Measurements from ENCODE around the gene ANLN.

The ANLN gene

GRCh38 chr7:36357054-36357453, 32.6 kb upstream of the ANLN start:
- no CpG with 5 or more reads among the region's 3 CpGs for WGBS (ENCODE audit: extremely low coverage, insufficient coverage, insufficient read length)

GRCh38 chr7:36358589-36358988, 31.1 kb upstream of the ANLN start:
- WGBS (ENCODE audit: extremely low coverage, insufficient coverage, insufficient read length): no CpG with 5 or more reads among the region's 1 CpG
- Histone ChIP-seq H2BK12ac (ENCODE audit: low read length) (no peak overlapping the region), H3K36me3 (ENCODE audit: control insufficient read depth in 1 of 2, insufficient read depth in 2 of 2, low read length in 2 of 2) (peaks cover 0 to 2% of the 10 kb centered on the region in 2 experiments), H3K23ac (ENCODE audit: low read length) (no peak overlapping the region), H3K4me2 (ENCODE audit: low read length) (no peak overlapping the region), H3K79me2 (ENCODE audit: control insufficient read depth, insufficient read depth, low read length, poor library complexity) (no peaks in the 10 kb centered on the region), H4K8ac (ENCODE audit: low read depth, low read length) (no peak overlapping the region), H2AFZ (ENCODE audit: insufficient read depth, low read length, poor library complexity) (no peak overlapping the region), H2AK5ac (ENCODE audit: low read length) (no peak overlapping the region), H4K91ac (ENCODE audit: low read depth, low read length) (no peak overlapping the region), H3K4me1 (ENCODE audit: control insufficient read depth in 1 of 2, insufficient read depth in 2 of 2, low read length in 2 of 2) (no peaks in the 10 kb centered on the region), H3K4ac (ENCODE audit: low read depth, low read length) (no peak overlapping the region), H3K4me3 (ENCODE audit: low read depth, low read length) (no peak overlapping the region), H3K9me3 (ENCODE audit: insufficient read depth, low read depth, low read length) (no peaks in the 10 kb centered on the region), H3K18ac (ENCODE audit: low read length) (no peak overlapping the region), H3K27me3 (ENCODE audit: insufficient read depth, low read length) (no peaks in the 10 kb centered on the region), H3K14ac (ENCODE audit: low read length) (no peak overlapping the region), H2BK120ac (ENCODE audit: insufficient read depth, low read length, poor library complexity) (no peak overlapping the region), H3K9ac (ENCODE audit: low read length) (no peak overlapping the region), H2BK5ac (ENCODE audit: low read depth, low read length, poor library complexity) (no peak overlapping the region), H4K12ac (ENCODE audit: low read depth, low read length) (no peak overlapping the region), H3K79me1 (ENCODE audit: low read length) (no peaks in the 10 kb centered on the region), H3K27ac (ENCODE audit: low read depth, low read length) (no peak overlapping the region)
- peak in 1 of 2 donors; percentile 33 for DNase-seq

More at GRCh38 chr7:36357054-36357453, 32.6 kb upstream of the ANLN start:
- Histone ChIP-seq H2BK5ac (ENCODE audit: low read depth, low read length, poor library complexity) (no peak overlapping the region), H3K4me2 (ENCODE audit: low read length) (no peak overlapping the region), H3K27ac (ENCODE audit: low read depth, low read length) (no peak overlapping the region), H2BK12ac (ENCODE audit: low read length) (no peak overlapping the region), H3K4me1 (ENCODE audit: control insufficient read depth in 1 of 2, insufficient read depth in 2 of 2, low read length in 2 of 2) (no peaks in the 10 kb centered on the region), H3K27me3 (ENCODE audit: insufficient read depth, low read length) (no peaks in the 10 kb centered on the region), H3K79me1 (ENCODE audit: low read length) (no peaks in the 10 kb centered on the region), H3K4ac (ENCODE audit: low read depth, low read length) (no peak overlapping the region), H4K12ac (ENCODE audit: low read depth, low read length) (no peak overlapping the region), H4K91ac (ENCODE audit: low read depth, low read length) (no peak overlapping the region), H3K14ac (ENCODE audit: low read length) (no peak overlapping the region), H3K9ac (ENCODE audit: low read length) (no peak overlapping the region), H2AFZ (ENCODE audit: insufficient read depth, low read length, poor library complexity) (no peak overlapping the region), H3K36me3 (ENCODE audit: control insufficient read depth in 1 of 2, insufficient read depth in 2 of 2, low read length in 2 of 2) (peaks cover 0 to 2% of the 10 kb centered on the region in 2 experiments), H3K4me3 (ENCODE audit: low read depth, low read length) (no peak overlapping the region), H3K9me3 (ENCODE audit: insufficient read depth, low read depth, low read length) (no peaks in the 10 kb centered on the region), H3K79me2 (ENCODE audit: control insufficient read depth, insufficient read depth, low read length, poor library complexity) (no peaks in the 10 kb centered on the region), H2AK5ac (ENCODE audit: low read length) (no peak overlapping the region), H2BK120ac (ENCODE audit: insufficient read depth, low read length, poor library complexity) (no peak overlapping the region), H3K18ac (ENCODE audit: low read length) (no peak overlapping the region), H4K8ac (ENCODE audit: low read depth, low read length) (no peak overlapping the region), H3K23ac (ENCODE audit: low read length) (no peak overlapping the region)
- DNase-seq: no peak

GRCh38 chr7:36360244-36360643, 29.4 kb upstream of the ANLN start:
- WGBS (ENCODE audit: extremely low coverage, insufficient coverage, insufficient read length): no CpG with 5 or more reads among the region's 4 CpGs

GRCh38 chr7:36361227-36361626, 28.4 kb upstream of the ANLN start:
- Histone ChIP-seq H3K14ac (ENCODE audit: low read length) (no peak overlapping the region), H3K9ac (ENCODE audit: low read length) (no peak overlapping the region), H3K9me3 (ENCODE audit: insufficient read depth, low read depth, low read length) (no peaks in the 10 kb centered on the region), H2AK5ac (ENCODE audit: low read length) (no peak overlapping the region), H3K27ac (ENCODE audit: low read depth, low read length) (no peak overlapping the region), H2BK12ac (ENCODE audit: low read length) (no peak overlapping the region), H4K8ac (ENCODE audit: low read depth, low read length) (no peak overlapping the region), H2BK5ac (ENCODE audit: low read depth, low read length, poor library complexity) (no peak overlapping the region), H3K4me2 (ENCODE audit: low read length) (no peak overlapping the region), H3K79me1 (ENCODE audit: low read length) (no peaks in the 10 kb centered on the region), H3K36me3 (ENCODE audit: control insufficient read depth in 1 of 2, insufficient read depth in 2 of 2, low read length in 2 of 2) (peaks cover 0 to 2% of the 10 kb centered on the region in 2 experiments), H3K79me2 (ENCODE audit: control insufficient read depth, insufficient read depth, low read length, poor library complexity) (no peaks in the 10 kb centered on the region), H3K23ac (ENCODE audit: low read length) (no peak overlapping the region), H4K12ac (ENCODE audit: low read depth, low read length) (no peak overlapping the region), H4K91ac (ENCODE audit: low read depth, low read length) (no peak overlapping the region), H2AFZ (ENCODE audit: insufficient read depth, low read length, poor library complexity) (no peak overlapping the region), H3K27me3 (ENCODE audit: insufficient read depth, low read length) (no peaks in the 10 kb centered on the region), H3K4me3 (ENCODE audit: low read depth, low read length) (no peak overlapping the region), H3K4me1 (ENCODE audit: control insufficient read depth in 1 of 2, insufficient read depth in 2 of 2, low read length in 2 of 2) (no peaks in the 10 kb centered on the region), H2BK120ac (ENCODE audit: insufficient read depth, low read length, poor library complexity) (no peak overlapping the region), H3K4ac (ENCODE audit: low read depth, low read length) (no peak overlapping the region), H3K18ac (ENCODE audit: low read length) (no peak overlapping the region)
- DNase-seq: no peak
- no CpG with 5 or more reads among the region's 4 CpGs for WGBS (ENCODE audit: extremely low coverage, insufficient coverage, insufficient read length)

More at GRCh38 chr7:36360244-36360643, 29.4 kb upstream of the ANLN start:
- Histone ChIP-seq H3K23ac (ENCODE audit: low read length) (no peak overlapping the region), H4K91ac (ENCODE audit: low read depth, low read length) (no peak overlapping the region), H2AFZ (ENCODE audit: insufficient read depth, low read length, poor library complexity) (no peak overlapping the region), H3K79me1 (ENCODE audit: low read length) (no peaks in the 10 kb centered on the region), H3K9me3 (ENCODE audit: insufficient read depth, low read depth, low read length) (no peaks in the 10 kb centered on the region), H3K4ac (ENCODE audit: low read depth, low read length) (no peak overlapping the region), H4K12ac (ENCODE audit: low read depth, low read length) (no peak overlapping the region), H3K4me2 (ENCODE audit: low read length) (no peak overlapping the region), H2BK5ac (ENCODE audit: low read depth, low read length, poor library complexity) (no peak overlapping the region), H3K4me3 (ENCODE audit: low read depth, low read length) (no peak overlapping the region), H3K9ac (ENCODE audit: low read length) (no peak overlapping the region), H2AK5ac (ENCODE audit: low read length) (no peak overlapping the region), H3K18ac (ENCODE audit: low read length) (no peak overlapping the region), H3K79me2 (ENCODE audit: control insufficient read depth, insufficient read depth, low read length, poor library complexity) (no peaks in the 10 kb centered on the region), H4K8ac (ENCODE audit: low read depth, low read length) (no peak overlapping the region), H3K27me3 (ENCODE audit: insufficient read depth, low read length) (no peaks in the 10 kb centered on the region), H2BK12ac (ENCODE audit: low read length) (no peak overlapping the region), H3K36me3 (ENCODE audit: control insufficient read depth in 1 of 2, insufficient read depth in 2 of 2, low read length in 2 of 2) (peaks cover 0 to 2% of the 10 kb centered on the region in 2 experiments), H3K14ac (ENCODE audit: low read length) (no peak overlapping the region), H2BK120ac (ENCODE audit: insufficient read depth, low read length, poor library complexity) (no peak overlapping the region), H3K4me1 (ENCODE audit: control insufficient read depth in 1 of 2, insufficient read depth in 2 of 2, low read length in 2 of 2) (no peaks in the 10 kb centered on the region), H3K27ac (ENCODE audit: low read depth, low read length) (no peak overlapping the region)
- no peak for DNase-seq

All from trophoblast cell (in vitro differentiated cells and primary cell).